GM20000 (cell line): ENCODE results near the gene R3HDM1.
A peak's percentile ranks its signal among the peaks of the same experiment; 100 is the strongest.
"Not testable (repeated sequence)": the region's sequence is repeated elsewhere in the genome, so short reads cannot be mapped to it uniquely, and the experiment has no call there.

ENCODE experiments used
- DNase-seq: peaks from one replicate; pipeline ENCODE4 v3.0.0; 2012; ENCODE audit warnings: low spot score
- TF ChIP-seq, protein P1 (sequence below): IDR thresholded peaks from 2 replicates; pipeline ENCODE4 v1.5.1; 2012; ENCODE audit warnings: mild to moderate bottlenecking, control low read depth; ENCODE audit errors: extremely low read depth, missing control alignments

The R3HDM1 gene

DNA sequence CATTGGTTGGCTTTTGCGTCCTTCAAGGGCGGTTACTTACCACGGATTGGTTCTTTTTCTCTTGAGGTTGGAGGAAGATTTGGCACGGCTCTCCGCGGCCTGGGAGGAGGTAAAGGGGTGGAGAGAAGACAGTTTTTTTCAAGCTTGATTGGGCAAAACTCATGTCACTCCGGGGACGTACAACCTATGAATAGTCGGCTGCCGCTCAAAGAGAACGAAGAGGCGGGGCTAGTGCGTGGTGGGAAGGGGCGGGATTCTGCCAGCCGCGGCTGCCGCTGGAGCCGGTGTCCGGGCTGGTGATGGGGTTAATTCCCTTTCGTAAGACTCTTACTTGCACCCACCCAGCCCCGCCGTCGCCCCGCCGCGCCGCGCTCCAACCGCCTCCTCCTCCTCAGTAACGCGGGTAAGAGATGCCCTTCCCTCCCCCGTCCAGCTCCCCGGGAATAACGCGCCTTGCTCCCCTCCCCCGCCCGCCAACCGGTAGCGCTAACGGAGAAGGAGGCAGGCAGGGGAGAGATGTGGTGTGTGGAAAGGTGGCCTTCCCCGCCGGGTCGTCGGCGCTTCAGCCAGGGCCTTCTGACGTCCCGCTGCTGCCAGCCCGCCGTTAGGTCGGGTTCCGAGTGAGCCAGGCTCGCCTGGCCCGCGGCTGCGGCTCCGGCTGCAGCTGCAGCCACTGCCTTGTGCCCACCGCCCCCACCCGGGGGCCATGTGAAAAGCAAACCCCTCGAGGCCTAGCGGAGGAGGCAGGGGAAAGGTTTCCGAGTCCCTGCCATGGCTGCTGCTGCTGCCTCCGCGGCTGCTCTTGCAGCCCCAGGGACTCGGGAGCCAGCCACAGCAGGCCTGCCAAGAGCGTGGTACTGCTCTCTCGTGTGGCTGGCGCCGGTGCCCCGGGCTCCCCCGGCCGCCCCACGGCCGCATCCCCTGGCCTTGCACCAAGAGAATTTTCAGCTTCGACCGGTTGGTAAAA lies at the start of gene R3HDM1:
R3HDM1 (plus strand) TSS at position 254 of the 967 bp plus-strand sequence. CDS start 73,362 bp downstream, outside the sequence.
- TF ChIP-seq, protein P1, sequence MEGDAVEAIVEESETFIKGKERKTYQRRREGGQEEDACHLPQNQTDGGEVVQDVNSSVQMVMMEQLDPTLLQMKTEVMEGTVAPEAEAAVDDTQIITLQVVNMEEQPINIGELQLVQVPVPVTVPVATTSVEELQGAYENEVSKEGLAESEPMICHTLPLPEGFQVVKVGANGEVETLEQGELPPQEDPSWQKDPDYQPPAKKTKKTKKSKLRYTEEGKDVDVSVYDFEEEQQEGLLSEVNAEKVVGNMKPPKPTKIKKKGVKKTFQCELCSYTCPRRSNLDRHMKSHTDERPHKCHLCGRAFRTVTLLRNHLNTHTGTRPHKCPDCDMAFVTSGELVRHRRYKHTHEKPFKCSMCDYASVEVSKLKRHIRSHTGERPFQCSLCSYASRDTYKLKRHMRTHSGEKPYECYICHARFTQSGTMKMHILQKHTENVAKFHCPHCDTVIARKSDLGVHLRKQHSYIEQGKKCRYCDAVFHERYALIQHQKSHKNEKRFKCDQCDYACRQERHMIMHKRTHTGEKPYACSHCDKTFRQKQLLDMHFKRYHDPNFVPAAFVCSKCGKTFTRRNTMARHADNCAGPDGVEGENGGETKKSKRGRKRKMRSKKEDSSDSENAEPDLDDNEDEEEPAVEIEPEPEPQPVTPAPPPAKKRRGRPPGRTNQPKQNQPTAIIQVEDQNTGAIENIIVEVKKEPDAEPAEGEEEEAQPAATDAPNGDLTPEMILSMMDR, result no peak

DNA sequence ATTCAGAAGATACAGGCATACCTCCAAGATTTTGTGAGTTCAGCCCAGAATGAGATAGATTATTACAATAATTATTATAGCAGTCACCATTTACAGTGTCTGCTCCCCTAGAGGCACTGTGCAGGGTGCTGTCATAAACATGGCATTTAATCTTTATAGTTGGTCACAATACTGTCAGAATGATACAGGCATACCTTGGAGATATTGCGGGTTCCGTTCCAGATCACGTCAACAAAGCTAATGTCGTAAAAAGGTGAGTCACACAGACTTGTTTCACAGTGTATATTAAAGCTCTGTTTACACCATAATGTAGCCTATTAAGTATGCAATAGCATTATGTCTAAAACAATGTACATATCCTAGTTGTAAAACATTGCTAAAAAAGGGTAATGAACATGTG lies 45.8 kb upstream of the R3HDM1 start:
- TF ChIP-seq, protein P1, result no peak
- no peak for DNase-seq

More for the DNA sequence above, at the start of gene R3HDM1:
- peak; percentile 96 for DNase-seq

DNA sequence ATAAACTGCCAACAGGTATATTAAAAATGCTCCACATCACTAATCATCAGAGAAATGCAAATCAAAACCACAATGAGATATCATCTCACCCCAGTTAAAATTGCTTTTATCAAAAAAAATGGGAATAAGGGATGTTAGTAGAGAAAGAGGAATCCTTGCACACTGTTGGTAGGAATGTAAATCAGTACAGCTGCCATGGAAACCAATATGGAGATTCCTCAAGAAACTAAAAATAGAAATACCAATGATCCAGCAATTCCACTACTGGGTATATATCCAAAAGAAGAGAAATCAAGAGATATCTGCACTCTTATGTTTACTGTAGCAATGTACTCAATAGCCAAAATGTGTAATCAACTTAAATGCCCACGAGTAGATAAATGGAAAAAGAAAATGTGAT lies 40.9 kb upstream of the R3HDM1 start:
- TF ChIP-seq, protein P1, result no peak
- DNase-seq, result no peak

DNA sequence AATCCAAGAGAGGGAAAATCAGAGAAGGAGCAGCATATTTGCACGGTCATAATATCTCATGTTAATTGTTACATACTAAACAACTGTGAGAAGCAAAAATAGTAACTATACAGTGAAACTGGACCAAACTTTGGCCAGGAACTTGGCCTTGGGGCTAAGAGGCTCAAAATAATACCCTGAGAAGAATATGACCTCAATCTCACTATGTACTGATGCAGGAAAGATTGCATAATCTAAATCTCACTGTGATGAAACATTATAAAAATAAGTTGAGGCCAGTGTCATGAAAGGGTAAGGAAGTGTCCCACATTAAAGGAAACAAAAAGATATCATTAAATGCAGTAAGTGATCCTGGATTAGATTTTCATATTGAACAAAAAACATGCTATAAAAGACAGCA lies 36.8 kb upstream of the R3HDM1 start:
- TF ChIP-seq, protein P1, result no peak
- no peak for DNase-seq

DNA sequence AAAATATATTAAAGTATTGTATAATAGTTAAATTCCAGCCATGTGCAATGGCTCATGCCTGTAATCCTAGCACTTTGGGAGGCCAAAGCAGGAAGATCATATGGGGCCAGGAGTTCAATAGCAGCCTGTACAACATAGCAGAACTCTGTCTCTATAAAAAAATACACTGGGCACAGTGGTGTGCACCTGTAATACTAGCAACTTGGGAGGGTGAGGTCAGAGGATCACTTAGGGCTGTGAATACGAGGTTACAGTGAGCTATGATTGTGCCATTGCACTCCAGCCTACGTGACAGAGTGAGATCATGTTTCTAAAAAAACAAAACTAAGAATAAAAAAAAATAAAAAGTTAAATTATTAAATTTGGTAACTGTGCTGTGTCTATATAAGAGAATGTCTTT lies 36.4 kb upstream of the R3HDM1 start:
- TF ChIP-seq, protein P1, result no peak
- no peak for DNase-seq

DNA sequence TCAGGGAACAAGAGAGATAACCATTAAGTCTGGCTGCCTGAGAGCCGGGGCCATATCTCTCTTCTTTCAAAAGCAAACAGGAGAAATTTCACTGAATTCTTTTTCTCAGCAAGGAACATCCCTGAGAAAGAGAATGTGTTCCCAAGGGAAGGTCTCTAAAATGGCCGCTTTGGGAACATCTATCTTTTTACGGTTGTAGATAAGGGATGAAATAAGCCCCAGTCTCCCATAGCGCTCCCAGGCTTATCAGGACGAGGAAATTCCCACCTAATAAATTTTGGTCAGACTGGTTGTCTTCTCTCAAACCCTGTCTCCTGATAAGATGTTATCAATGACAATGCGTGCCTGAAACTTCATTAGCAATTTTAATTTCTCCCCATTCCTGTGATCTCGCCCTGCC lies 32.7 kb upstream of the R3HDM1 start:
- DNase-seq, result not testable (repeated sequence)

DNA sequence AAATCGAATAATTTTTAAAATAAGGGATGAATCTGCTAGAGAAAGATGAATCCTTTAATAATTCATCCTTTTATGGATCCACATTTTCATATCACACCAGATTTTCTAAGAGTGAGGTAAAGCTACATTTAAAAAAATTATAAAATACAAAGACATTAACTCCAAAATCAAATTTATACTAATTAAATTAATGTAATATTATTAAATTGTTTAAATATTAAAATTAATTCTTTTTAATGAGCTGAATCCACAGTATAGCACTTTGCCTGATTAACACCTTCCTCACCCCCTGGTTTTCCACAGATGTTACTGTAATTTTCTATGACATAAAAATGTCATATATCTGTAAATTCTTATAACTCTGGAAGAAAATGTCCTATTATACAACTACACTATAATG lies 26.5 kb upstream of the R3HDM1 start:
- DNase-seq, result no peak
- TF ChIP-seq, protein P1, result no peak
